ENCODE data around the gene EML6. TPM values are rescaled to one million over a fixed set of nuclear protein-coding genes. Genes with fewer than 3 reads are reported as not detected.
A peak's percentile ranks its signal among the peaks of the same experiment; 100 is the strongest.

Gene EML6
- polyA plus RNA-seq, 1 of the 3 experiments (the other 2 are of a cell fraction): 1.1 TPM

DNA sequence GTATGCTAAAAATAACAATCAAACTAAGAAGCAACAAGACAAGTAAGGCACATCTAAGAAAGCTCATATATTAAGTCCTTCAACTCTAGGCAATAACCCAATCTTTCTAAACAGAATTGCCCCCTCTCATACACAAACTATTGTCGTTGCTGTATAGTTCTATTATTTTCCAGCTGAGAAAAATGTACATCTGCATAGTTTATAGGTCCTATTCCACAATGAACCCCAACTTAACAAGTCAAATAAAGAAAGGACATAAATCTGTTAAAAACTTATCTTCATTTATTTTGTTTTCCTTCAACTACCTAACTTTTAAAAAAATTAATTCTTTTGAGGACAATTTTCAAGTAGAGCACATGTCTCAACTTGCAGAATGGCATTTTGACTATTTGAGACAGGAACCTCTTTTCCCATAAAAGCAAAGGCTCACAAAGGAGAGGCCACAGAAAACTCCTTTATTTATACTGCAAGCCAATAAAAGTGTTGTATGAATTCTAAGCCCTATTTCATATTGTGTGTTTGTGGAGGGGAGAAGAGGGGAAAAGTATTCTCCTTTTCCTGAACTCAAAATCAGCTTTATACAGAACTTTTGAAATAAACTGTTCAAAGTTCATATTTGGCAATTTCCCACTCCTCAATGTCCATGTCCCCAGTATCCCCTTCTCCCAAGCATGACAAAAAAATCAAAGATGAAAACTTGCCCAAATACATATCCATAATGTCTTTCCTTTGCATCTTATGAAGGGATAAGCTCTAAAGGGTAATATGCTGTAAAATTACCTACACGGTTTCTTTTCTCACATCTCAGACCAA, 289.4 kb downstream of the EML6 start:
- H3K9ac ChIP-seq: peak overlapping the region; percentile 6; the same call in 1 of the 2 replicates
- no peaks in the 10 kb centered on the region for H3K9me3 ChIP-seq
- peak overlapping the region; percentile 29 for H3K4me2 ChIP-seq
- POLR2A ChIA-PET: no interaction called here
- TF ChIP-seq RAD21 (IDR thresholded peaks at IDR 0.05; ENCODE audit: low read length) (no peak), NRF1 (IDR thresholded peaks at IDR 0.05; ENCODE audit: low read depth, low read length) (no peak), RXRA (IDR thresholded peaks at IDR 0.05; ENCODE audit: borderline replicate concordance, low read depth) (no peak), GATA2 (CRISPR knock-in tag; IDR thresholded peaks at IDR 0.05) (no peak), RCOR1 (IDR thresholded peaks at IDR 0.05; ENCODE audit: low read length) (no peak), FOXM1 (IDR thresholded peaks at IDR 0.05; ENCODE audit: low read depth) (no peak), CHD2 (IDR thresholded peaks at IDR 0.05; ENCODE audit: low read length, partially characterized antibody) (no peak), NFIC (IDR thresholded peaks at IDR 0.05; ENCODE audit: borderline replicate concordance) (no peak), MEF2A (IDR thresholded peaks at IDR 0.05; ENCODE audit: borderline replicate concordance, low read depth) (no peak), FOSL2 (IDR thresholded peaks at IDR 0.05; ENCODE audit: borderline replicate concordance, low read depth) (no peak), TCF12 (IDR thresholded peaks at IDR 0.05) (no peak)
- TF ChIP-seq, protein P1, sequence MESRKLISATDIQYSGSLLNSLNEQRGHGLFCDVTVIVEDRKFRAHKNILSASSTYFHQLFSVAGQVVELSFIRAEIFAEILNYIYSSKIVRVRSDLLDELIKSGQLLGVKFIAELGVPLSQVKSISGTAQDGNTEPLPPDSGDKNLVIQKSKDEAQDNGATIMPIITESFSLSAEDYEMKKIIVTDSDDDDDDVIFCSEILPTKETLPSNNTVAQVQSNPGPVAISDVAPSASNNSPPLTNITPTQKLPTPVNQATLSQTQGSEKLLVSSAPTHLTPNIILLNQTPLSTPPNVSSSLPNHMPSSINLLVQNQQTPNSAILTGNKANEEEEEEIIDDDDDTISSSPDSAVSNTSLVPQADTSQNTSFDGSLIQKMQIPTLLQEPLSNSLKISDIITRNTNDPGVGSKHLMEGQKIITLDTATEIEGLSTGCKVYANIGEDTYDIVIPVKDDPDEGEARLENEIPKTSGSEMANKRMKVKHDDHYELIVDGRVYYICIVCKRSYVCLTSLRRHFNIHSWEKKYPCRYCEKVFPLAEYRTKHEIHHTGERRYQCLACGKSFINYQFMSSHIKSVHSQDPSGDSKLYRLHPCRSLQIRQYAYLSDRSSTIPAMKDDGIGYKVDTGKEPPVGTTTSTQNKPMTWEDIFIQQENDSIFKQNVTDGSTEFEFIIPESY (IDR thresholded peaks at IDR 0.05; ENCODE audit: borderline replicate concordance, low read depth): no peak
- TF ChIP-seq, protein P2, sequence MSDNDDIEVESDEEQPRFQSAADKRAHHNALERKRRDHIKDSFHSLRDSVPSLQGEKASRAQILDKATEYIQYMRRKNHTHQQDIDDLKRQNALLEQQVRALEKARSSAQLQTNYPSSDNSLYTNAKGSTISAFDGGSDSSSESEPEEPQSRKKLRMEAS (IDR thresholded peaks at IDR 0.05; ENCODE audit: low read depth): no peak
- TF ChIP-seq, protein P3, sequence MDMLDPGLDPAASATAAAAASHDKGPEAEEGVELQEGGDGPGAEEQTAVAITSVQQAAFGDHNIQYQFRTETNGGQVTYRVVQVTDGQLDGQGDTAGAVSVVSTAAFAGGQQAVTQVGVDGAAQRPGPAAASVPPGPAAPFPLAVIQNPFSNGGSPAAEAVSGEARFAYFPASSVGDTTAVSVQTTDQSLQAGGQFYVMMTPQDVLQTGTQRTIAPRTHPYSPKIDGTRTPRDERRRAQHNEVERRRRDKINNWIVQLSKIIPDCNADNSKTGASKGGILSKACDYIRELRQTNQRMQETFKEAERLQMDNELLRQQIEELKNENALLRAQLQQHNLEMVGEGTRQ (IDR thresholded peaks at IDR 0.05; ENCODE audit: borderline replicate concordance, low read depth, low read length): no peak
- peaks cover 100% of the 10 kb centered on the region for H4K20me1 ChIP-seq (ENCODE audit: insufficient read depth)
- peaks cover 7 to 47% of the 10 kb centered on the region in 2 experiments for H3K36me3 ChIP-seq (replicated peaks in 1 of 2; ENCODE audit: control insufficient read depth in 1 of 2, insufficient read depth in 2 of 2, low read length in 1 of 2)
- peaks cover 49% of the 10 kb centered on the region for H3F3A ChIP-seq (replicated peaks; ENCODE audit: insufficient read depth)
- no peak overlapping the region for H2AFZ ChIP-seq (ENCODE audit: low read depth)
- H3K4me1 ChIP-seq (ENCODE audit: control insufficient read depth in 1 of 2, insufficient read depth in 2 of 2, low read depth in 1 of 2, low read length in 1 of 2): peaks cover 19 to 68% of the 10 kb centered on the region in 2 experiments; a peak in 3 of 4 replicates
- H3K27ac ChIP-seq (ENCODE audit: low read depth in 2 of 2, low read length in 1 of 2): peak overlapping the region; percentile 28 to 30; a peak in 2 of 4 replicates
- no peak for DNase-seq
- H3K4me3 ChIP-seq (ENCODE audit: low read depth in 2 of 2, low read length in 1 of 2): no peak overlapping the region
- 77% methylated on average over 2 of the region's 2 CpGs for WGBS (ENCODE audit: low lambda C conversion rate)
- CTCF ChIA-PET: interaction anchor here (0.7 to 13.2 kb wide), 6 partner anchors 13 to 171 kb away, joined by 3 to 215 read pairs (median 4); no protein-coding TSS in a partner anchor
- H3K79me2 ChIP-seq (ENCODE audit: insufficient read depth): peaks cover 100% of the 10 kb centered on the region
- H3K27me3 ChIP-seq (ENCODE audit: insufficient read depth): no peaks in the 10 kb centered on the region
- H3K9me2 ChIP-seq: no peaks in the 10 kb centered on the region

Measured in SK-N-SH (cell line).